ENCODE data around the gene MYH6. TPM values are rescaled to one million over a fixed set of nuclear protein-coding genes. Genes with fewer than 3 reads are reported as not detected.

Gene MYH6
- total and polyA plus RNA-seq, 8 donors: 0.03 to 1.5 (median 0.05) TPM; not detected in 3

DNA sequence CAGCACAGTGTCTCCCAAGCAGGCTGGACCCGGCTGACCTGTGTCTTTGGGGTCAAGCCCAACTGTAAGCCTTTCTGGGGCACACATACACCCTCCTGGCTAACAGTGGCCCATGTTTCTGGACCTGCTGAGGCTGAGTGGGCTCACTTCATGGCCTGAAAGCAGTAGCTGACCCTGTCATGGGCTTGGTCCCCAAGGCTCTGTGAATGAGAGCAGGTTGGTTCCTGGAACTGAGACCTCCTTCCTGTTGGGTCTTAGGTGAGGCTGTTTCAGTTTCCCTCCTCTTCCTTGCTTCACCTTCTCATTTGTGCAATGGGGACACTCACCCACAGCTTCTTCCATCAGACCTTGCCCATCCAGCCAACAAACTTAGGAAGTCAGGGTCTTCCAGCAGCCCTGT, 36.2 kb downstream of the MYH6 start:
- Histone ChIP-seq H3K9me3 (no peaks in the 10 kb centered on the region), H3K27ac (no peak overlapping the region), H3K4me1 (no peaks in the 10 kb centered on the region), H3K4me3 (no peak overlapping the region), H3K36me3 (no peaks in the 10 kb centered on the region), H3K27me3 (peaks cover 0 to 10% of the 10 kb centered on the region in 2 donors)
- DNase-seq (no peak), ATAC-seq (no peak)
- TF ChIP-seq, protein P1, sequence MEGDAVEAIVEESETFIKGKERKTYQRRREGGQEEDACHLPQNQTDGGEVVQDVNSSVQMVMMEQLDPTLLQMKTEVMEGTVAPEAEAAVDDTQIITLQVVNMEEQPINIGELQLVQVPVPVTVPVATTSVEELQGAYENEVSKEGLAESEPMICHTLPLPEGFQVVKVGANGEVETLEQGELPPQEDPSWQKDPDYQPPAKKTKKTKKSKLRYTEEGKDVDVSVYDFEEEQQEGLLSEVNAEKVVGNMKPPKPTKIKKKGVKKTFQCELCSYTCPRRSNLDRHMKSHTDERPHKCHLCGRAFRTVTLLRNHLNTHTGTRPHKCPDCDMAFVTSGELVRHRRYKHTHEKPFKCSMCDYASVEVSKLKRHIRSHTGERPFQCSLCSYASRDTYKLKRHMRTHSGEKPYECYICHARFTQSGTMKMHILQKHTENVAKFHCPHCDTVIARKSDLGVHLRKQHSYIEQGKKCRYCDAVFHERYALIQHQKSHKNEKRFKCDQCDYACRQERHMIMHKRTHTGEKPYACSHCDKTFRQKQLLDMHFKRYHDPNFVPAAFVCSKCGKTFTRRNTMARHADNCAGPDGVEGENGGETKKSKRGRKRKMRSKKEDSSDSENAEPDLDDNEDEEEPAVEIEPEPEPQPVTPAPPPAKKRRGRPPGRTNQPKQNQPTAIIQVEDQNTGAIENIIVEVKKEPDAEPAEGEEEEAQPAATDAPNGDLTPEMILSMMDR (IDR thresholded peaks at IDR 0.05): no peak
- intact Hi-C loops (cut with DNase I): loop anchor here in 1 of 2 donors (10.0 kb wide), 1 partner anchor 47 kb away; the partner anchor contains the start of gene PABPN1

DNA sequence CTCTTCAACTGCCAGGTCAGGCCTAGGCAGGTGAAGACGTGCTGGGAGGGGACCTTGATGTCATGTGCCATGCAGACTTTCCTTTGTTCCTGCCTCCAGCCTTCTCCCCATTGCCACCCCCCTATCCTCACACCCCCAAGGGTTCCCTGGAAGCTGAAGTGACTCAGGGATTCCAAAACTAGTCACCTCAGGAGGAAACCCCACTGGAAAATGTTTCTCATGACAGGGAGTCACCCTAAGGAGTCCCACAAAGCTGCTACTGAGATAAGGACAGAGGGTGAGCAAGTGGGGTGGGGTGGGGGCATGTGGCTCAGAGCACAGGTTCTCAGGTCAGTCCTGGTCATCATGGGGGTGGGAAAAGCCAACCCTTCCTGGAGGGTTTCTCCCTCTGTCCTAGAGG, 37.9 kb downstream of the MYH6 start:
- H3K36me3 ChIP-seq: no peaks in the 10 kb centered on the region
- H3K9me3 ChIP-seq: no peaks in the 10 kb centered on the region
- intact Hi-C loops (cut with DNase I): loop anchor here in 1 of 2 donors (10.0 kb wide), 1 partner anchor 45 kb away; the partner anchor contains the start of gene PABPN1
- DNase-seq (no peak), ATAC-seq (no peak)
- TF ChIP-seq, protein P1 (IDR thresholded peaks at IDR 0.05): no peak
- peaks cover 0 to 27% of the 10 kb centered on the region in 2 donors for H3K27me3 ChIP-seq
- no peak overlapping the region for H3K4me3 ChIP-seq
- no peak overlapping the region for H3K27ac ChIP-seq
- no peaks in the 10 kb centered on the region for H3K4me1 ChIP-seq

GRCh38 chr14:23366426-23366921, 41.6 kb downstream of the MYH6 start:
- TF ChIP-seq, protein P1 (IDR thresholded peaks at IDR 0.05): no peak
- H3K27ac ChIP-seq: peak overlapping the region; percentile 69 to 92
- DNase-seq (peak; percentile 73 to 91 (median 85)), ATAC-seq (peak; percentile 69)
- H3K4me1 ChIP-seq: no peaks in the 10 kb centered on the region
- intact Hi-C loops (cut with DNase I): no loop called here
- no peaks in the 10 kb centered on the region for H3K9me3 ChIP-seq
- H3K27me3 ChIP-seq: peaks cover 5 to 57% of the 10 kb centered on the region in 2 donors
- peak overlapping the region; percentile 43 to 48 for H3K4me3 ChIP-seq
- H3K36me3 ChIP-seq: no peaks in the 10 kb centered on the region

DNA sequence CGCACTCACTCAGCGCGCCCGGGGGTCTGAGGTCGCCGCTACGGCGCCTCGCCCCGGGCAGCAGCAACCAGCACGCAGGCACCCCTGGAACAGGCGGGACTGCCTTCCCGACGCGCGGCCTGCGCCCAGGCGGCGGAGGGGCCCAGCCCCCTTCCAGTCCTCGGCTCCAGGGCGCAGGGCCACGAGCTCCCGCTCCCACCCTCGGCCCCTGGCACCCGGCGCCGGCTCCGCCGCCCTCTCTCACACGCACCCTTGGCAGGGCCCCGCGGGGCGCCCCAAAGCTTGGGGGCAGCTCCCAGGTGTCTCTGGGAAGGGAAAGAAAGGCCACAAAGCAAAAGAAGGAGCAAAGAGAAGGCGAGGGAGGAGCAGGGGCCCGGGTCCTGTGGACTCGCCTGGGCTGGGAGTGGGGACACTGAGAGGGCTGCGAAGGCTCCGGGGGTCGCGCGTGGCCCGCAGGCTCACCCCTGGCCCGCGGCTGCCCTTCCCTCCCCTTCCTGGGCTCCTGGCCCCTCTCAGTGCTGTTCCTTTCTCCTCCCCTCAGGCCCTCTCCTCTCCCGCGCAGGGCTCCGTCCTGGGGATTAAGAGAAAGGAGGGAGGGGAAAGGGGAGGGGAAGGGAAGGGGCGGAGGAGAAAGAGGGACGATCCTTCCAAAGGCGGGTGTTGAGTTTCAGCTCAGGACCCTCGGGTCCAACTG, 42.2 kb downstream of the MYH6 start:
- peak; percentile 61 to 95 (median 84) for DNase-seq
- H3K4me3 ChIP-seq: peak overlapping the region; percentile 43 to 48
- no peaks in the 10 kb centered on the region for H3K4me1 ChIP-seq
- H3K9me3 ChIP-seq: no peaks in the 10 kb centered on the region
- intact Hi-C loops (cut with DNase I): no loop called here
- peaks cover 5 to 57% of the 10 kb centered on the region in 2 donors for H3K27me3 ChIP-seq
- ATAC-seq: peak; percentile 88
- TF ChIP-seq, protein P1 (IDR thresholded peaks at IDR 0.05): no peak
- H3K36me3 ChIP-seq: no peaks in the 10 kb centered on the region
- peak overlapping the region; percentile 69 to 92 for H3K27ac ChIP-seq

DNA sequence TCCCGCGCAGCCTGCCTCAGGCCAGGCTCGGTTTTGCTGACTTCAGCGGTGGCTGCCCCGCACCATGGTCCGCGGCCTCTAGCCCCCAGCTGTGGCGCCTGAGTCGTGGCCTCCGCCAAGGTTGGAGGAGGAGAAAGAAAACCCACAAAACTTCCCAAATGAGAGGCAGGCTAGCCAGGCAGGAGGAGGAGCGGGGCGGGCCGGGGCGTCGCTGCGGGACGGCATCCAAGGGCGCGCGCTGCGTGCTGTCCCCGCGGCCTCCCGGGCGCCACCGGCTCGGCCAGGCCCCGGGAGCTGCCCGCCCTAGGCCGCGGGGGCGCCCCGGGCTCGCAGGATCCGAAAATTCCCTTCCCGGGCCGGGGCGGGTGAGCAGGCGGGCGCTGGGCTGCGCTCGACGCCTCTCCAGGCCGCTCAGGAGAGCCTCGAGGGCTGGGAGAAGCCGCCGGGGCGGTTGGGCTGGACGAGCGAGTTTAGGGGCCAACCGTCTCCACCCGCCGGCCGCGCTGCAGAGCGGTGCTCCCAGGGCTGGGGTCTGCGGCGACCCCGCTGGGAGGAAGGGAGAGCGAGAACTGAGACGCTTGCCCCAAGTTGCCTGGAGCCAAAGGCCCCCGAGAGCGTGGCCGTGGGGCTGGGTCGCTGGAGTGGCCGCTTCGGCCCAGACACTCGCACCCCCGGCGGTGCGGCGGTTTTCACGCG, 42.9 kb downstream of the MYH6 start, which contains the start of gene EFS:
EFS (minus strand) TSS at position 137 of the 696 bp plus-strand sequence. CDS start 147 bp downstream, outside the sequence.
- Histone ChIP-seq H3K27ac (peak within 1 kb of the TSS; percentile 69 to 92), H3K9me3 (no peaks in the 10 kb centered on the region), H3K4me3 (peak within 1 kb of the TSS; percentile 43 to 48), H3K4me1 (no peaks in the 10 kb centered on the region), H3K36me3 (no peaks in the 10 kb centered on the region), H3K27me3 (peaks cover 5 to 57% of the 10 kb centered on the region in 2 donors)
- intact Hi-C loops (cut with DNase I): no loop called here
- TF ChIP-seq, protein P1 (IDR thresholded peaks at IDR 0.05): no peak
- ATAC-seq (peak; percentile 49), DNase-seq (peak in 3 of 4 donors; percentile 53 to 80 (median 58))
